Spleen (tissue), 11 donors: ENCODE results near the gene PPP1R12B. TPM values are rescaled to one million over a fixed set of nuclear protein-coding genes. Genes with fewer than 3 reads are reported as not detected.
"Not testable (repeated sequence)": the region's sequence is repeated elsewhere in the genome, so short reads cannot be mapped to it uniquely, and the experiment has no call there.

Experiments used
- DNase-seq: peaks from one replicate; pipeline ENCODE4 v3.0.0-alpha.2; 2020
- H3K27ac ChIP-seq, 8 donors: fragments of 200-600 bp; sonication (generic) in 7 of 8; 1 replicate in 4 of 8; 2 replicates in 4 of 8; pipeline versions ENCODE4 v1.5.0 to v1.8.0; 2016 to 2021; ENCODE audit warnings: inconsistent platforms in 4 of 8, mild to moderate bottlenecking in 4 of 8, moderate library complexity in 1 of 8
- H3K27me3 ChIP-seq, 7 donors: fragments of 200-600 bp; sonication (generic) in 6 of 7; replicated peaks in 1 of 7; 1 replicate in 4 of 7; 2 replicates in 3 of 7; pipeline versions ENCODE4 v1.5.0 to v1.8.0; 2016 to 2021; ENCODE audit warnings: inconsistent platforms in 3 of 7, mild to moderate bottlenecking in 1 of 7
- H3K36me3 ChIP-seq, 6 donors: fragments of 200-600 bp; sonication (generic) in 5 of 6; 1 replicate in 4 of 6; 2 replicates in 2 of 6; pipeline versions ENCODE4 v1.5.0 to v1.8.0; 2016 to 2021; ENCODE audit warnings: inconsistent platforms in 2 of 6
- H3K4me1 ChIP-seq, 6 donors: fragments of 200-600 bp; sonication (generic) in 5 of 6; 1 replicate in 3 of 6; 2 replicates in 3 of 6; pipeline versions ENCODE4 v1.5.0 to v1.8.0; 2016 to 2021; ENCODE audit warnings: inconsistent platforms in 3 of 6
- H3K4me3 ChIP-seq, 8 donors: fragments of 200-600 bp; sonication (generic) in 7 of 8; 1 replicate in 4 of 8; 2 replicates in 4 of 8; pipeline versions ENCODE4 v1.5.0 to v1.8.0; 2016 to 2021; ENCODE audit warnings: inconsistent platforms in 4 of 8, mild to moderate bottlenecking in 4 of 8, moderate library complexity in 2 of 8
- H3K9me3 ChIP-seq, 8 donors: fragments of 200-600 bp; sonication (generic) in 7 of 8; 1 replicate in 4 of 8; 2 replicates in 4 of 8; pipeline versions ENCODE4 v1.5.0 to v1.8.0; 2016 to 2021; ENCODE audit warnings: inconsistent platforms in 4 of 8
- POLR2A ChIP-seq, 3 donors: fragments of 450-650 bp; IDR thresholded peaks; one replicate each; pipeline ENCODE4 v1.5.1; 2017; ENCODE audit warnings: antibody characterized with exemption in 3 of 3, mild to moderate bottlenecking in 1 of 3
- POLR2AphosphoS5 ChIP-seq, 3 donors: sonication (generic); formaldehyde crosslinking; IDR thresholded peaks; one replicate each; pipeline ENCODE4 v1.5.1; 2017; ENCODE audit warnings: antibody characterized with exemption in 3 of 3
- WGBS, 5 donors: extraction: QIAGEN DNeasy Blood & Tissue Kit in 3 of 5; methylation state at CpG; one replicate each; pipeline versions ENCODE4 v1.1.5 to v1.1.7; 2013 to 2018; 5-methylcytosine and 5-hydroxymethylcytosine counted together
- intact Hi-C: fragments of 100-400 bp; cut with DNase I; formaldehyde crosslinking; loops from one replicate; pipeline ENCODE4 v1.15.0; 2023; ENCODE audit warnings: low total_unique reads
- polyA plus RNA-seq, 3 donors: library from polyadenylated mRNA; stranded (reverse); fragments of 200-250 nt; gene quantifications; one replicate each; pipeline ENCODE4 v1.2.1, GENCODE V29; 2013
- total RNA-seq, 7 donors: library from RNA; depleted of rRNA in 3 of 7; stranded (reverse); fragments of >200 nt in 3 of 7; fragmentation: NEBNext Ultra II Directional in 4 of 7; extraction: Animal tissue kit (Norgen Biotek cat#: 25700) in 4 of 7; gene quantifications; one replicate each; pipeline versions ENCODE4 v1.1.0 to v1.2.1, GENCODE V29; 2016 to 2021
- TF ChIP-seq, protein P1 (sequence below), 11 experiments: fragments of 200-600 bp in 7 of 11; fragments of 450-650 bp in 4 of 11; sonication (generic) in 4 of 11; IDR thresholded peaks in 8 of 11; conservative IDR thresholded peaks in 3 of 11; 1 replicate in 7 of 11; 2 replicates in 4 of 11; pipeline versions ENCODE4 v1.4.0 to v1.8.0; 2016 to 2021; ENCODE audit warnings: antibody characterized with exemption in 11 of 11, inconsistent platforms in 4 of 11, mild to moderate bottlenecking in 1 of 11
- donor health status: healthy with polysubstance abuse.
- donor health status: DM: no; HTN: no; CAD: no; lungs with moderate emphysema.
- donor health status: DM: no; HTN: no; CAD: no.
- donor health status: Bipolar disorder and iron deficiency.
- donor health status: healthy.
- donor health status: DM: no; HTN: no; CAD: no.
- donor health status: DM: yes; HTN: yes; CAD: no.

Gene PPP1R12B
- total and polyA plus RNA-seq, 10 donors: 2.4 to 124 (median 73.7) TPM

DNA sequence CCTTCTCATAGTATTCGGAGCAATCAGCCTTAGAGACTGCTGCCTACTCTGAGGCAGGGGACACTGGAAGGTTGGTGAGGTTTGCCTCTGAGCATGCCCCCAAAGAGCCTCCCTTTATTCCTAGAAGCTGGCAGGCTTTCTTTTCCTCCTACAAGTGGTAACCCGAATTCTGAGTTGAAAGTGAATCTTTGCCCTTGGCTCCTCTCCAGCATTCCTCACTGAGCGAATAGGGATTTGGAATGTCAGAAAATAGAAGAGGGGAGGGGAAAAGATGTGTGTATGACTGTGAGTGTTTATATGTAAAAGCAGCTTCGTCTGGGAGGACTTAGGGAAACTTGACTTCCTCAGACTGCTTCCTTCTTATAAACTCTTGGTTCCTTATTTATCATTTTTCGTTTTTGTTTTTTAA is 190.7 kb downstream of the PPP1R12B start:
- DNase-seq, H3K9me3 ChIP-seq, H3K27me3 ChIP-seq, H3K36me3 ChIP-seq, intact Hi-C loops: not testable (repeated sequence)
- Histone ChIP-seq H3K4me1 (peaks cover 0 to 18% (median 13%) of the 10 kb centered on the region in 6 donors), H3K4me3 (peak overlapping the region; percentile 8 to 58 (median 29)), H3K27ac (peak overlapping the region in 7 of 8 donors; percentile 59 to 82 (median 77))
- 23 to 46% (median 31%) methylated on average over 5 of the region's 5 CpGs for WGBS, 5 donors
- peak in 1 of 3 donors; percentile 31 for TF ChIP-seq POLR2A (IDR thresholded peaks at IDR 0.05)
- TF ChIP-seq POLR2AphosphoS5 (IDR thresholded peaks at IDR 0.05): peak in 1 of 3 donors; percentile 38

DNA sequence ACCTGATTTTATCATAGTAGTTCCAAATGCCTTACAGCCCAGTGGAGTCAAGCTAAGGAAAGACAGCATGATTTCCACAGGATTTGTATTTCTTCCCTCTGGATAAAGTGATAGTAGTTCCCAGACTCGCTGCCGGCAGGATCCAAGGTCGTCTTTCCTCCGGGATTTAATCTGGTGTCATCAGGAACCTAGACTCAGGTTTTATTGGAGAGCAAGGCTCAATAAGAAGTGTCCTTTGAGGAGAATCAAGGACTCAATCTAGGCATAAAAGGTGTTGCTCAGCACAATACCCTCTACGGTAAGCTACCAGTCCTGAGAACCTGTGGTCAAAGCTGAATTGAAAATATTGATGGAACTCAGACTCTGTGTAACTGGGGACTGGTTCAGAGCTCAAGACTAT is 191.1 kb downstream of the PPP1R12B start:
- Histone ChIP-seq H3K4me1 (peaks cover 0 to 18% (median 13%) of the 10 kb centered on the region in 6 donors), H3K4me3 (peak overlapping the region; percentile 8 to 58 (median 29)), H3K27ac (peak overlapping the region; percentile 9 to 82 (median 74))
- intact Hi-C loops, H3K9me3 ChIP-seq, DNase-seq, H3K27me3 ChIP-seq, H3K36me3 ChIP-seq: not testable (repeated sequence)
- 59 to 78% (median 71%) methylated on average over 5 of the region's 5 CpGs for WGBS, 5 donors

DNA sequence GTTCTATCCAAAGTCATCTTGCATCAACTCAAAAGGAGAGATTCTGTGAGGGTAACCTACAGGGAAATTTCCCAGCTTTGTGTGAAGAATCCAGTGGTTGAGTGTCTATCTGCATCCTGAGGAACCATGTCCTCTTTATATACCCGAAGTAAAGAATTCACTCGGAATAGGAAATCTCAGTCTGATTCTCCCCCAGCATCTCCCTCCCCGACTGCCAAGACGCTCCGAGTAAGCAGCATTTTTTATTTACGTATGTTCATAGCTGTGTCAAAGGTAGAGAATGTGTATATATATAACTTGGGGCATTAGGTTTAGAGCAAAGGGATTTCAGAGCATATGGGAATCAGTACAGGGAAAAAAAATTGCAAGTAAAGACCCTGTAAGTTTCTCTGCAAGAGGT is 191.5 kb downstream of the PPP1R12B start:
- WGBS, 5 donors: 80 to 89% (median 86%) methylated on average over 6 of the region's 6 CpGs
- Histone ChIP-seq H3K36me3 (no peaks in the 10 kb centered on the region), H3K27ac (peak overlapping the region; percentile 9 to 82 (median 74)), H3K4me1 (peaks cover 0 to 20% (median 13%) of the 10 kb centered on the region in 6 donors), H3K9me3 (no peaks in the 10 kb centered on the region), H3K27me3 (no peaks in the 10 kb centered on the region), H3K4me3 (peak overlapping the region; percentile 8 to 58 (median 29))
- intact Hi-C loops: no loop called here
- TF ChIP-seq, protein P1, sequence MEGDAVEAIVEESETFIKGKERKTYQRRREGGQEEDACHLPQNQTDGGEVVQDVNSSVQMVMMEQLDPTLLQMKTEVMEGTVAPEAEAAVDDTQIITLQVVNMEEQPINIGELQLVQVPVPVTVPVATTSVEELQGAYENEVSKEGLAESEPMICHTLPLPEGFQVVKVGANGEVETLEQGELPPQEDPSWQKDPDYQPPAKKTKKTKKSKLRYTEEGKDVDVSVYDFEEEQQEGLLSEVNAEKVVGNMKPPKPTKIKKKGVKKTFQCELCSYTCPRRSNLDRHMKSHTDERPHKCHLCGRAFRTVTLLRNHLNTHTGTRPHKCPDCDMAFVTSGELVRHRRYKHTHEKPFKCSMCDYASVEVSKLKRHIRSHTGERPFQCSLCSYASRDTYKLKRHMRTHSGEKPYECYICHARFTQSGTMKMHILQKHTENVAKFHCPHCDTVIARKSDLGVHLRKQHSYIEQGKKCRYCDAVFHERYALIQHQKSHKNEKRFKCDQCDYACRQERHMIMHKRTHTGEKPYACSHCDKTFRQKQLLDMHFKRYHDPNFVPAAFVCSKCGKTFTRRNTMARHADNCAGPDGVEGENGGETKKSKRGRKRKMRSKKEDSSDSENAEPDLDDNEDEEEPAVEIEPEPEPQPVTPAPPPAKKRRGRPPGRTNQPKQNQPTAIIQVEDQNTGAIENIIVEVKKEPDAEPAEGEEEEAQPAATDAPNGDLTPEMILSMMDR (IDR thresholded peaks at IDR 0.05 in 8 of 11, conservative IDR thresholded peaks at IDR 0.05 in 3 of 11): no peak
- TF ChIP-seq POLR2AphosphoS5 (IDR thresholded peaks at IDR 0.05): no peak
- TF ChIP-seq POLR2A (IDR thresholded peaks at IDR 0.05): no peak
- DNase-seq: no peak

DNA sequence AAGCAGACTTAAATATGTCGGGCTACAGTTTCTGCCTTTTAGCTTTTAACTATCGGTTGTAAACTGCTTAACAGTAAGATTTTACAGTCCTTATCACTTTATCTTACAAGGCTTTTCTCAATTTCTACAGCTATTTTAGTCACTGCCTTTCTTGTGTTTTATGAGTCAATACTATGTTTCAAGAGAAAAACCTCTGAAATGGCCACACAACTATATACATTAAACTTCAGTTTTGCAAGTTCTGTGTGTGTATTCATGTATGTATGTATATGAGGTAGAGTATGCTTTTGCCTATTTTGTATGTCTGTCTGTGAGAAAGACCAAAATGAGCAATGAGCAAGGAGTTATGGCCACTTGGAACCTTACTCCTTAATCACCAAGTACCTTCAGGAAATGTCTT is 191.9 kb downstream of the PPP1R12B start:
- TF ChIP-seq, protein P1 (IDR thresholded peaks at IDR 0.05 in 8 of 11, conservative IDR thresholded peaks at IDR 0.05 in 3 of 11): no peak
- TF ChIP-seq POLR2AphosphoS5 (IDR thresholded peaks at IDR 0.05) (no peak), POLR2A (IDR thresholded peaks at IDR 0.05) (no peak)
- WGBS, 5 donors: 62 to 84% (median 80%) methylated on average over 2 of the region's 2 CpGs
- Histone ChIP-seq H3K4me3 (peak overlapping the region; percentile 8 to 58 (median 29)), H3K4me1 (peaks cover 0 to 20% (median 13%) of the 10 kb centered on the region in 6 donors), H3K9me3 (no peaks in the 10 kb centered on the region), H3K27me3 (no peaks in the 10 kb centered on the region), H3K36me3 (no peaks in the 10 kb centered on the region), H3K27ac (peak overlapping the region in 7 of 8 donors; percentile 59 to 82 (median 77))
- intact Hi-C loops: no loop called here
- no peak for DNase-seq

DNA sequence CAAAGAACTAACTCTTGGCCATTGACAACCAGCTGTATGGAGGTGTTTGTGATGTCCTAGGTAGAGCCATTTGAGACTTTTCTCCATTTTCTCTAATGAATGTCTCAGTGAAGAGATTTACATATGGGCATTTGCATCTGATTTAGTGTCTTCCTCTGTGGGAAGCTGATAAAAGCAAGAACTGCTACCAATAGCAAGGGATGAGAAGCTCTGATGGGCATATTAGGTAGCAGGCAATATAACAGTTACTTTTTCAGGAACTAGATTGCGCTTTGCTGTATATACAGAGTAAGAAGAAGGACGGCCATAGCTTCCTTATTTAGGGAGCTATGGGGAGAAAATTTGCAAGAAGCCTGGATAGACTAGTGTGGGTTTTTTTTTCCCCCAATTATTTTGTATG is 192.4 kb downstream of the PPP1R12B start:
- Histone ChIP-seq H3K4me1 (peaks cover 0 to 23% (median 14%) of the 10 kb centered on the region in 6 donors), H3K4me3 (peak overlapping the region; percentile 8 to 58 (median 29)), H3K27ac (peak overlapping the region in 7 of 8 donors; percentile 59 to 82 (median 77))
- H3K36me3 ChIP-seq, intact Hi-C loops, H3K27me3 ChIP-seq, H3K9me3 ChIP-seq, DNase-seq: not testable (repeated sequence)
- WGBS, 5 donors: 47 to 72% (median 57%) methylated on average over 2 of the region's 2 CpGs
